Ovary (tissue), 9 donors: Measurements from ENCODE around the gene NUDCD3. TPM values are rescaled to one million over a fixed set of nuclear protein-coding genes. Genes with fewer than 3 reads are reported as not detected.

Experiments
- DNase-seq, 5 donors: peaks; one replicate each; pipeline ENCODE4 v3.0.0-alpha.2; 2019 to 2020
- H3K27ac ChIP-seq, 2 donors: fragments of 200-600 bp; one replicate each; pipeline versions ENCODE4 v1.5.1 to v1.8.0; 2019 to 2022
- H3K27me3 ChIP-seq: fragments of 200-600 bp; one replicate; pipeline ENCODE4 v1.8.0; 2022
- H3K36me3 ChIP-seq: fragments of 200-600 bp; sonication (generic); one replicate; pipeline ENCODE4 v1.5.1; 2019
- H3K4me1 ChIP-seq: one replicate; pipeline ENCODE4 v1.8.1; 2013; ENCODE audit warnings: mild to moderate bottlenecking, moderate library complexity; ENCODE audit not compliant: insufficient read depth
- H3K4me3 ChIP-seq: fragments of 200-600 bp; sonication (generic); one replicate; pipeline ENCODE4 v1.5.1; 2017
- H3K9me3 ChIP-seq, 2 donors: fragments of 200-600 bp in 1 of 2; sonication (generic) in 1 of 2; one replicate each; pipeline versions ENCODE4 v1.5.1 to v1.8.1; 2013 to 2019; ENCODE audit warnings: mild to moderate bottlenecking in 1 of 2, moderate library complexity in 1 of 2
- EP300 ChIP-seq: sonication (generic); formaldehyde crosslinking; IDR thresholded peaks from one replicate; pipeline ENCODE4 v1.6.1; 2017; ENCODE audit warnings: antibody characterized with exemption
- POLR2A ChIP-seq: fragments of 450-650 bp; IDR thresholded peaks from one replicate; pipeline ENCODE4 v1.6.1; 2017; ENCODE audit warnings: antibody characterized with exemption, mild to moderate bottlenecking, moderate library complexity
- WGBS, 3 donors: extraction: QIAGEN DNeasy Blood & Tissue Kit in 1 of 3; methylation state at CpG; one replicate each; pipeline versions ENCODE4 v1.1.5 to v1.1.7; 2013 to 2017; 5-methylcytosine and 5-hydroxymethylcytosine counted together
- intact Hi-C, 4 donors: fragments of 100-400 bp; cut with DNase I; formaldehyde crosslinking; loops; one replicate each; pipeline versions ENCODE4 v1.11.0 to v1.15.1; 2022 to 2023
- polyA plus RNA-seq, 2 donors: library from polyadenylated mRNA; stranded (reverse); fragments of 200-250 nt in 1 of 2; fragments of 350-450 nt in 1 of 2; fragmentation: Illumina TruSeq in 1 of 2; extraction: RNeasy Lipid Tissue Mini Kit (QIAGEN cat#74804) in 1 of 2; gene quantifications; one replicate each; pipeline ENCODE4 v1.2.3, GENCODE V29; 2013 to 2014
- total RNA-seq, 7 donors: library from RNA; depleted of rRNA in 2 of 7; stranded (reverse); fragments of >200 nt in 2 of 7; fragmentation: NEBNext Ultra II Directional in 3 of 7; extraction: Animal tissue kit (Norgen Biotek cat#: 25700) in 3 of 7; gene quantifications; one replicate each; pipeline versions ENCODE4 v1.1.0 to v1.2.4, GENCODE V29; 2016 to 2023
- TF ChIP-seq, protein P1 (sequence below), 3 donors: fragments of 450-650 bp in 2 of 3; fragments of 200-600 bp in 1 of 3; IDR thresholded peaks; one replicate each; pipeline versions ENCODE4 v1.5.1 to v1.8.0; 2016 to 2022; ENCODE audit warnings: antibody characterized with exemption in 3 of 3, mild to moderate bottlenecking in 1 of 3
- donor health status: DM: no; HTN: no; CAD: no; lungs with moderate emphysema.
- donor health status: DM: no; HTN: no; CAD: no.
- donor health status: Bipolar disorder and iron deficiency.
- donor health status: DM: yes; HTN: yes; CAD: no.
- donor health status: DM: no; HTN: no; CAD: no.
- donor health status: DM: yes; HTN: yes; CAD: no.

NUDCD3 gene
- total and polyA plus RNA-seq, 9 donors: 32.1 to 117 (median 102) TPM

DNA sequence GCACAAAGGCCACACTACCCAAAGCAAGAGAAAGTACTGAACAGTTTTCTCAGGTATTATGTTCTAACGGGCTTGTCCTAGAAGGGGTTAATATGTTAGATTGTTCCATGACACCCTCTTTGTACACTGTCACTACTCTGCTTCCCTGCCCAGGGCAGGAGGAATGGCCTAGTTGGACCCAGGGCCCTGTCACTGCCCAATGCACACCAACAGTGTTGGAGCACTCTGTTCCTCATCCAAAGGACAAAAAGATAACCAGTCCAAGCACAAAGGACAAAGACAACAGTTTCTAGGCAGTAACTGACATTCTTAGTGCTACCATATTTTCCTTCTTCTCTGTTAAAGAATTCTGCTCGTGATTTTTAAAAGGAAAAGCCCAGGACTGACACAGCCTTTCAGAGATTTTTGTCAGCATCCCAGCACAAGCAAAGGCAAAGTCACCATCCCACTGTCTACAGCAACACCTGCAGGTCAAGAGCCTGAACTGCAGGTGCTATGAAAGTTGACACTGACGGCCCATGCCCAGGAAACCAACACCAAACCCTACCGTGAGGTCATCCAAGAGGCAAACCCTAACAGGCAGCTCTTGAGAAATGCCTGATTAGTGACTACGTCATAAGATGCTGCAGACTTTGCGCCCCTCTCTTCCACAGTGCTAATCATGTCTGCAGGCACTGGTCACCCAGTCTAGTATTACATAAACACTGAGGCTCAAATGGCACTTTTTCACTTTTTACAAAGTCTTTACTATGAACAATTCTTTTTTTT is 13.2 kb downstream of the NUDCD3 start:
- H3K4me3 ChIP-seq: no peak overlapping the region
- no peak overlapping the region for H3K27ac ChIP-seq
- DNase-seq: peak in 4 of 5 donors; percentile 12 to 45 (median 27)
- H3K27me3 ChIP-seq: no peaks in the 10 kb centered on the region
- H3K4me1 ChIP-seq: no peaks in the 10 kb centered on the region
- TF ChIP-seq POLR2A: no peak
- TF ChIP-seq, protein P1, sequence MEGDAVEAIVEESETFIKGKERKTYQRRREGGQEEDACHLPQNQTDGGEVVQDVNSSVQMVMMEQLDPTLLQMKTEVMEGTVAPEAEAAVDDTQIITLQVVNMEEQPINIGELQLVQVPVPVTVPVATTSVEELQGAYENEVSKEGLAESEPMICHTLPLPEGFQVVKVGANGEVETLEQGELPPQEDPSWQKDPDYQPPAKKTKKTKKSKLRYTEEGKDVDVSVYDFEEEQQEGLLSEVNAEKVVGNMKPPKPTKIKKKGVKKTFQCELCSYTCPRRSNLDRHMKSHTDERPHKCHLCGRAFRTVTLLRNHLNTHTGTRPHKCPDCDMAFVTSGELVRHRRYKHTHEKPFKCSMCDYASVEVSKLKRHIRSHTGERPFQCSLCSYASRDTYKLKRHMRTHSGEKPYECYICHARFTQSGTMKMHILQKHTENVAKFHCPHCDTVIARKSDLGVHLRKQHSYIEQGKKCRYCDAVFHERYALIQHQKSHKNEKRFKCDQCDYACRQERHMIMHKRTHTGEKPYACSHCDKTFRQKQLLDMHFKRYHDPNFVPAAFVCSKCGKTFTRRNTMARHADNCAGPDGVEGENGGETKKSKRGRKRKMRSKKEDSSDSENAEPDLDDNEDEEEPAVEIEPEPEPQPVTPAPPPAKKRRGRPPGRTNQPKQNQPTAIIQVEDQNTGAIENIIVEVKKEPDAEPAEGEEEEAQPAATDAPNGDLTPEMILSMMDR (IDR thresholded peaks at IDR 0.05): peak in 2 of 3 donors; percentile 55 to 58
- H3K36me3 ChIP-seq: no peaks in the 10 kb centered on the region
- no peaks in the 10 kb centered on the region for H3K9me3 ChIP-seq
- 41 to 44% (median 44%) methylated on average over 6 of the region's 6 CpGs for WGBS, 3 donors
- intact Hi-C loops: loop anchor here in 3 of 4 donors (2.0 to 10.0 kb wide), 3 partner anchors 240 to 242 kb away; no protein-coding TSS in a partner anchor

DNA sequence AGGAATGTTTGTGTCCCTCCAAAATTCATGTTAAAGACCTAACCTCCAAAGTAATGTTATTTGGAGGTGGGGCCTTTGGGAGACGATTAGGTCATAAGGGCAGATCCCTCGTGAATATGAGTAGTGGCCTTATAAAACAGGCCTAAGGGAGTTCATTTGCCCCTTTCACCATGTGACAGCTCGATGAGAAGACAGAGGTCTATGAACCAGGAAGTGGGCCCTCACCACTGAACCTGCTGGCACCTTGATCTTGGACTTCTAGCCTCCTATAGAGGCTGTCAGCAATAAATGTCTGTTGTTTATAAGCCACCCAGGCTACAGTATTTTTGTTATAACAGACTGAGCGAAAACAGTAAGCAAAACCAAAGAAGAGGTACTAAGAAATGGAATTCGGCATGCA is 14.1 kb downstream of the NUDCD3 start:
- WGBS, 3 donors: 80 to 83% (median 82%) methylated on average over 5 of the region's 5 CpGs
- H3K36me3 ChIP-seq: no peaks in the 10 kb centered on the region
- no peak overlapping the region for H3K4me3 ChIP-seq
- H3K9me3 ChIP-seq: no peaks in the 10 kb centered on the region
- intact Hi-C loops: loop anchor here in 3 of 4 donors (2.0 to 10.0 kb wide), 3 partner anchors 239 to 242 kb away; no protein-coding TSS in a partner anchor
- no peaks in the 10 kb centered on the region for H3K27me3 ChIP-seq
- TF ChIP-seq, protein P1 (IDR thresholded peaks at IDR 0.05): no peak
- TF ChIP-seq POLR2A: no peak
- TF ChIP-seq EP300: no peak
- no peaks in the 10 kb centered on the region for H3K4me1 ChIP-seq
- no peak for DNase-seq
- no peak overlapping the region for H3K27ac ChIP-seq

DNA sequence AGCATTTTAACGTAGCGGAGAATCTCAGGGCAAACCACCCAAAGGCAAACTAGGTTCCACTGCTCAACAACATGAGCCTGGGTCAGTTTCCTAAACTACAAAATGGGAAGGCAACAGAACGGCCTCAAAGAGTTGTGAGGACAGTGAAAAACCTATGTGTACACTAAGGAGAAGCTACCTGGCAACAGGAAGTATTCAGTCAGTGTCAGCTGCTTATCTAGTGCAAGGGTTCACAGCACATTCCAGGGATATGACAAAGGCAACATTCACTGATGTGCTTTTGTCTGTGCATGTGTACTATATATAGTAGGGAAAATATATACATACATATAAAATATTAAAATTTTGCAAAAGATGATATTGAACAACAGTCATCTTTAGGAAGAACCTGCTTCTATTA is 17.2 kb downstream of the NUDCD3 start:
- H3K9me3 ChIP-seq: no peaks in the 10 kb centered on the region
- no peak overlapping the region for H3K4me3 ChIP-seq
- WGBS, 3 donors: 80 to 89% (median 84%) methylated on average over 3 of the region's 3 CpGs
- no peak for TF ChIP-seq POLR2A
- TF ChIP-seq, protein P1 (IDR thresholded peaks at IDR 0.05): no peak
- TF ChIP-seq EP300: no peak
- H3K4me1 ChIP-seq: peaks cover 3% of the 10 kb centered on the region
- H3K36me3 ChIP-seq: no peaks in the 10 kb centered on the region
- no peak for DNase-seq
- intact Hi-C loops: loop anchor here in 1 of 4 donors (10.0 kb wide), 1 partner anchor 238 kb away; no protein-coding TSS in a partner anchor
- no peak overlapping the region for H3K27ac ChIP-seq
- H3K27me3 ChIP-seq: no peaks in the 10 kb centered on the region

DNA sequence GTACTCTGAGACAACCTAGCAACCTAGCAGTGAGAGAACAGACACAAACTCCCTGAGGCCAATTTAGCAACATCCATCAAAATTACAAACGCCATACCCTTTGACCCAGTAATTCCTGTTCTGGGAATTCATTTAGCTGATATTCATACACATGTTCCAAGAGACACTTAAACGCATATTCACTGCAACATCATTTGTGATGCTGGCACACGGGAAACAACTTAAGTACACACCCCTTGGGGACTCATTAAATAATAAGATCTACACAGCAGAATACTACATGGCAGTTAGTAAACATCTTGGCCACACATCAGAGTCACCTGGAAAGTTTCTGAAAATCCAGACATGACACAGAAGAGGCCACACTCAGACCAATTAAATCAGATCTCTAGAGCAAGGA is 17.6 kb downstream of the NUDCD3 start:
- H3K27ac ChIP-seq: no peak overlapping the region
- H3K4me3 ChIP-seq: no peak overlapping the region
- no peaks in the 10 kb centered on the region for H3K9me3 ChIP-seq
- intact Hi-C loops: loop anchor here in 1 of 4 donors (10.0 kb wide), 1 partner anchor 238 kb away; no protein-coding TSS in a partner anchor
- no peaks in the 10 kb centered on the region for H3K36me3 ChIP-seq
- no peak for TF ChIP-seq EP300
- TF ChIP-seq, protein P1 (IDR thresholded peaks at IDR 0.05): no peak
- no peak for TF ChIP-seq POLR2A
- DNase-seq: no peak
- peaks cover 3% of the 10 kb centered on the region for H3K4me1 ChIP-seq
- H3K27me3 ChIP-seq: no peaks in the 10 kb centered on the region
- 76 to 80% (median 78%) methylated on average over 3 of the region's 3 CpGs for WGBS, 3 donors
